IPS-NIHi7 (cell line): ENCODE measurements around the gene SLC6A6.
"Not testable (repeated sequence)": the region's sequence is repeated elsewhere in the genome, so short reads cannot be mapped to it uniquely, and the experiment has no call there.

Source experiments
- DNase-seq: peaks from one replicate; pipeline ENCODE4 v3.0.0; 2012; ENCODE audit warnings: mixed read lengths; ENCODE audit errors: extremely low spot score

The SLC6A6 gene

GRCh38 chr3:14397940-14398796, 4.2 kb upstream of the SLC6A6 start:
- no peak for DNase-seq

- DNase-seq = no peak
Measured at GRCh38 chr3:14398797-14399106, 3.7 kb upstream of the SLC6A6 start.

- DNase-seq = no peak
Measured at GRCh38 chr3:14401692-14402303, 608 bp upstream of the SLC6A6 start.

- DNase-seq = no peak
Measured at GRCh38 chr3:14403619-14404155, 1.3 kb downstream of the SLC6A6 start.

- DNase-seq = no peak
Measured at GRCh38 chr3:14404186-14404585, 1.8 kb downstream of the SLC6A6 start.

- no peak for DNase-seq
Measured at GRCh38 chr3:14404631-14405359, 2.4 kb downstream of the SLC6A6 start.

- no peak for DNase-seq
Measured at GRCh38 chr3:14405360-14406238, 3.2 kb downstream of the SLC6A6 start.

- no peak for DNase-seq
Measured at GRCh38 chr3:14406336-14406735, 3.9 kb downstream of the SLC6A6 start.

GRCh38 chr3:14406766-14407165, 4.4 kb downstream of the SLC6A6 start:
- DNase-seq = no peak

- no peak for DNase-seq
Measured at GRCh38 chr3:14407203-14407602, 4.8 kb downstream of the SLC6A6 start.

GRCh38 chr3:14409779-14410063, 7.3 kb downstream of the SLC6A6 start:
- DNase-seq = not testable (repeated sequence)

- no peak for DNase-seq
Measured at GRCh38 chr3:14410106-14410502, 7.7 kb downstream of the SLC6A6 start.

GRCh38 chr3:14410503-14411165, 8.2 kb downstream of the SLC6A6 start:
- DNase-seq = no peak

- DNase-seq = no peak
Measured at GRCh38 chr3:14411166-14411526, 8.7 kb downstream of the SLC6A6 start.

- DNase-seq = no peak
Measured at GRCh38 chr3:14411988-14412387, 9.6 kb downstream of the SLC6A6 start.

- no peak for DNase-seq
Measured at GRCh38 chr3:14412831-14413380, 10.5 kb downstream of the SLC6A6 start.

- no peak for DNase-seq
Measured at GRCh38 chr3:14413381-14414071, 11.1 kb downstream of the SLC6A6 start.

- no peak for DNase-seq
Measured at GRCh38 chr3:14414846-14415464, 12.5 kb downstream of the SLC6A6 start.

GRCh38 chr3:14415501-14415900, 13.1 kb downstream of the SLC6A6 start:
- no peak for DNase-seq

- DNase-seq = no peak
Measured at GRCh38 chr3:14416453-14416852, 14.0 kb downstream of the SLC6A6 start.
